GM12874 (cell line): Measurements from ENCODE around the gene PSMD5.

Experiments
- TF ChIP-seq, protein P1 (sequence below): IDR thresholded peaks from 2 replicates; pipeline ENCODE4 v1.5.1; 2011; ENCODE audit warnings: low read depth, mild to moderate bottlenecking, control low read depth, low read length, moderate library complexity; ENCODE audit not compliant: insufficient read depth

Gene PSMD5

DNA sequence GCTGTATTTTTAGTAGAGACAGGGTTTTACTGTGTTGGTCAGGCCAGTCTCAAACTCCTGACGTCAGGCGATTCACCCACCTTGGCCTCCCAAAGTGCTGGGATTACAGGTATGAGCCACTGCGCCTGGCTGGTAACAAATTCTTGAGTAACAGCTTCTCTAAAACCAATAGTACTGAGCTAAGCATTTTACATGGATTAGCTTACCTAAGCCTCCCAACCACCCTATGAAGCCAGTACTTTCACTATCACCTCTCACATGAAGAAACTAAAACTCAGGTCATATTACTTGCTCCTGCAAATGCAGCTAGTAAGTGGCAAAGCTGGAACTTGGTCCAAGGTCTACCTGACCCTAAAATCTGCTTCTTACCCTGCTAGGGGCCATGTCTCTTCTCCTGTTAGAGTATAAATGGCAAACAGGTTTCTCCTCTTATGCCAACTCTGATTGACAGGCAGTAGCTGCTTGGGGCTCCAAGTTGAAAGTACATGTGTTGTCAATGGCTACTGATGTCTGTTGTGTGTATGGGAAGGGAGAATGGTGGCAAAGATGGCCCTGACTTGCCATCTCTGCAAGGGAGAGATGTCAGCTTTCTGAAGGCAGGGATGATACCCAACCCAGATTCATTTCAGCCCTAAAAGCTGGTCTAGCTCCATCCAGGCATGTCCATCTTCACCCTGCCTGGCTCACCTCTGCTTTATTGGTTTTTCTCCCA is 30.2 kb upstream of the PSMD5 start:
- TF ChIP-seq, protein P1, sequence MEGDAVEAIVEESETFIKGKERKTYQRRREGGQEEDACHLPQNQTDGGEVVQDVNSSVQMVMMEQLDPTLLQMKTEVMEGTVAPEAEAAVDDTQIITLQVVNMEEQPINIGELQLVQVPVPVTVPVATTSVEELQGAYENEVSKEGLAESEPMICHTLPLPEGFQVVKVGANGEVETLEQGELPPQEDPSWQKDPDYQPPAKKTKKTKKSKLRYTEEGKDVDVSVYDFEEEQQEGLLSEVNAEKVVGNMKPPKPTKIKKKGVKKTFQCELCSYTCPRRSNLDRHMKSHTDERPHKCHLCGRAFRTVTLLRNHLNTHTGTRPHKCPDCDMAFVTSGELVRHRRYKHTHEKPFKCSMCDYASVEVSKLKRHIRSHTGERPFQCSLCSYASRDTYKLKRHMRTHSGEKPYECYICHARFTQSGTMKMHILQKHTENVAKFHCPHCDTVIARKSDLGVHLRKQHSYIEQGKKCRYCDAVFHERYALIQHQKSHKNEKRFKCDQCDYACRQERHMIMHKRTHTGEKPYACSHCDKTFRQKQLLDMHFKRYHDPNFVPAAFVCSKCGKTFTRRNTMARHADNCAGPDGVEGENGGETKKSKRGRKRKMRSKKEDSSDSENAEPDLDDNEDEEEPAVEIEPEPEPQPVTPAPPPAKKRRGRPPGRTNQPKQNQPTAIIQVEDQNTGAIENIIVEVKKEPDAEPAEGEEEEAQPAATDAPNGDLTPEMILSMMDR: no peak

DNA sequence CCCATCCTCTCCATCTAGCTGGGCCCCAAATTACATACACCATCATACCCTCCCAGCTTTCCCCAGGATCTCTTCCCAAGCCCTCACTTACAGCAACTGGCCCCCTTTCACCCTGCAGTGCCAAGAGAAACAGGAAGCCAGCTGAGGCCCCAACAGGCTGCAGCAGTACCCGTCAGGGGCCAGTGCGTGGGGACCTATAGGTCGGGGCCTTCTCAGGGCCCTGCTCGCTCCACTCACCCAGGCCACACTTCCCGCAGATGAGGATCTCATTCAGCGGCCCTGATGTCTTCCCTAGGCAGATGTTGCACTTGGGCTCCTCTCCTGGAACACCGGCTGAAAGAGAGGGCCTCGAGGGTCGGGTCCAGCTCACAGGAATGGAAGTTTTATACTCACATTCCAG is 27.5 kb upstream of the PSMD5 start:
- TF ChIP-seq, protein P1: no peak

DNA sequence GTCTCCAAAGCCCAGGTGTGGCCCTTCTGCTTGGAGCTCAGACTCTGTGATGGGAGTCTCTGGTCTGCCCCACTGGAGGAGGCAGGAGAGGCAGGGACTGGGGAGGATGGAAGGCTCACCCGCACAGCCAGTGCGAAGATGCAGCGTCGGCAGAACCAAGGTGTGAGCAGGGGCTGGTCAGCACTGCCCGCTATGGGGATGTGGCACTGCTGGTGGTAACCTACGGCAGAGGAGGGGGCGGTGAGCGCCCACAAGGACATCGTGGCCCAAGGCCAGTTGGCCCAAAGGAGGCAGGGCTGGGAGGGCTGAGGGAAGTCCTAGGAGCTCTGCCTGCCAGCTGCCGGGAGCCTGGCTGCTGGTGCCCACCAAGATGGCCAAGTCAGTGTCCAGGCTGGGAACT is 27.0 kb upstream of the PSMD5 start:
- TF ChIP-seq, protein P1: no peak

DNA sequence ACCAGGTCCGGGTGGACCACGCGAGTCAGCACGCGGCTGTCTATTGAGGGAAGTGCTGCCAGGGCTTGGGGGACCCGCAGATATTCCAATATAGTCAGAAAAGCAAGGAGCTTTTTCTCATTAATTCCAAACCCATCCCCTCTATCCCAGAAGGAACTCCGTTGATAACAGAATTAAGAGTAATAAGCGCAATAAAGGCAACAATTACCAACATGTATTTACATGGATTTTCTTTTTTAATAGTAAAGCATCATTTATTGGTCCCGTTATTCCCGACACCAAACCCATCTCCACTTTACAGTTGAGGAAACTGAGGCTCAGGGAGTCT is 26.6 kb upstream of the PSMD5 start:
- TF ChIP-seq, protein P1: no peak

DNA sequence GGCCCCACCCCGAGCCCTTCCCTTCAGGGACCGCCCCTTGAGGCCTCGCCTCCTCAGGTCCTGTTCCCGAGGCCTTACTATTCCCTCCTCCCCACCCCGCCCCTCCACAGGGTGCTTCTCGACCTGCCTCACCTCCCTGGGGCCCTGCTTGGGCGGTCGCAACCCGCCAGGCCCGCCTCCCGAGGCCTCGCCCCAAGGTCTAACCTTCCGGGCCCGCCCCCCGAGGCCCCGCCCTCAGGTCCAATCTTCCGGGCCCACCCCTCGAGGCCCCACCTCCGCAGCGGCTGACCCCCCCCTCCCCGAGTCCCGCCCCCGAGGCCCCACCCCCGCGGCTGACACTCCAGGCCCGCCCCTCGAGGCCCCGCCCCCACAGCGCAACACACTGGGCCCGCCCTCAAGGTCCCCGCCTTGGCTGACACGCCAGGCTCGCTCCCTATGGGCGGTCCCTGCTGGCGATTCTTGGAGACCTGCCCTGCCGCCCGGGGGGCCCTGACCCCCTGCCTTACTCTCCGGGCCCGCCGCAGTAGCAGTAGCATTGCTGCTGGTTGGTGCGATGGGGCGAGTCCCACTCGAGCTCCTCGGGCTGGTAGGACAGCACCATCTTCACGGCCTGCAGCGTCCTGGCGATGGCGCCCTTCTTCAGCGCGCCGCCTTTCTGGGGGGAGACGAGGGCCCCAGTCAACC is 26.1 kb upstream of the PSMD5 start:
- TF ChIP-seq, protein P1: peak; percentile 72

DNA sequence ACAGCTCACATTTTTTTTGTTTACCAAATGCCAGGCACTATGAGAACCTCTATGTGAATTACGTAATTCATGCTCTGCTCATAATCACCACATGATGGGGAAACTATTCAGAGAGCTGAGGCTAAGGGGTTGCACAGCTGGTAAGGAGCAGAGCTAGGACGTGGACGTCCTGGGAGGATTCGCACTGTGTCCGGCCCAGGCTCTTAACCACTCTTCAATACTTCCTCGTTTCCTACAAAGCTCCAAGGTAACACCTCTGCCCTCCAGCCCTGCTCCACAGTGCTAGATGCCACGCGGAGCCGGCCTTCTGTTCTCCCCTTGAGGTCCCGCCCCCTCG is 25.6 kb upstream of the PSMD5 start:
- TF ChIP-seq, protein P1: no peak

DNA sequence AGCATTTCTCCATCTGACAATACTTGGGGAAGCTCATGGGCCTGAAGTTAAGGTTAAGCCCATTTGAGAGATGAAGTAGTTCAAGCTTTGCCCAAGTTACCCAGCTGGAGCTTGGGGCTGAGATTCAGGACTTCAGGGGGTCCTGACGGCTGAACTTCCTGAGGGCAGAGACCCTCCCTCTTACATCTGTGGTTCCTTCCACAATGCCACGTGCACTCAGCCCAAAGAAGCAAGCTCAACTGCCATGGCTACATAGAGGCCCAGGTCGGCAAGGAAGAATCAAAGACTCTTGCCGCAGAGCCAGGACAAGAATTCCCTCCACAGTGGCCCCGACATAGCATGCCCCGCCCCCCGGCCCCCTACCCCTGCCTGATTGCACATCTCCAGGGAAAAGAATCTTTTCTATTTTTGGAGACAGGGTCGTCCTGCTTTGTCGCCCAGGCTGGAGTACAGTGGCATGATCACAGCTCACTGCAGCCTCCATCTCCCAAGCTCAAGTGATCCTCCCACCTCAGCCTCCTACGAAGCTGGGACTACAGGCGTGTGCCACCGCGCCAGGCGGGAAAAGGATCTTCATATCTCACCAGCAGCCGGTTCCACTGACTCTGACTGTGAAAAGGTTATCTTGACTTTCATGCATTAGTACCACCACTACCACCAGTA is 25.1 kb upstream of the PSMD5 start:
- TF ChIP-seq, protein P1: no peak
